ENCODE data around the gene MBTD1. TPM values are rescaled to one million over a fixed set of nuclear protein-coding genes. Genes with fewer than 3 reads are reported as not detected.

The MBTD1 gene
- total and polyA plus RNA-seq, 10 of the 15 experiments (the other 5 are each of a cell fraction or from before 2014, with no cell fraction given): 1.3 to 16.7 (median 9.5) TPM

DNA sequence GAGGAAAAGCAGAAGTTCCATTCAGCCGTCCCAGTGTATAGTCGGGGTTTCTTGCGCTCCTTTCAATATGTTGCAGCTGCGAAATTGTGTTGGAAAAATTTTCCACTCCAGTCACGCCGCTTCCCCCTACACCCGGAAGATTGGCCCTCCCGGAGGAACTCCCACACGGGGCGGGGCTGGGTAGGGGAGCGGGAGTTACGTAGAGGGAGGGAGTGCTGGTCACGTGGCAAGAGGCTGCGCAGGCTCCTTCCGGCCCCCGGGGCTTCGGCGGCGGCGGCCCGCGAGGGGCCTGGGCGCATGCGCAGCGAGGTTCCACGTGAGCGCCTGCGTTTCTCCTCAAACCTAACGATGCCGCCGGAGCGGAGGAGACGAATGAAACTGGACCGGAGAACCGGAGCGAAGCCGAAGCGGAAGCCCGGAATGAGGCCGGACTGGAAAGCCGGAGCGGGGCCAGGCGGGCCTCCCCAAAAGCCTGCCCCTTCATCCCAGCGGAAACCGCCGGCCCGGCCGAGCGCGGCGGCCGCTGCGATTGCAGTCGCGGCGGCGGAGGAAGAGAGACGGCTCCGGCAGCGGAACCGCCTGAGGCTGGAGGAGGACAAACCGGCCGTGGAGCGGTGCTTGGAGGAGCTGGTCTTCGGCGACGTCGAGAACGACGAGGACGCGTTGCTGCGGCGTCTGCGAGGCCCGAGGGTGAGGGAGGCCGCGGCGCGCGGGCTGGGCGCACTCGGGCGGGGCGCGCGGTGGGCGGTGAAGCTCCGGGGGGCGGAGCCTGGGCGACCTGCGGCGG lies 581 bp upstream of the MBTD1 start, which contains the start of gene UTP18 (continued):
- TF ChIP-seq, protein P1, sequence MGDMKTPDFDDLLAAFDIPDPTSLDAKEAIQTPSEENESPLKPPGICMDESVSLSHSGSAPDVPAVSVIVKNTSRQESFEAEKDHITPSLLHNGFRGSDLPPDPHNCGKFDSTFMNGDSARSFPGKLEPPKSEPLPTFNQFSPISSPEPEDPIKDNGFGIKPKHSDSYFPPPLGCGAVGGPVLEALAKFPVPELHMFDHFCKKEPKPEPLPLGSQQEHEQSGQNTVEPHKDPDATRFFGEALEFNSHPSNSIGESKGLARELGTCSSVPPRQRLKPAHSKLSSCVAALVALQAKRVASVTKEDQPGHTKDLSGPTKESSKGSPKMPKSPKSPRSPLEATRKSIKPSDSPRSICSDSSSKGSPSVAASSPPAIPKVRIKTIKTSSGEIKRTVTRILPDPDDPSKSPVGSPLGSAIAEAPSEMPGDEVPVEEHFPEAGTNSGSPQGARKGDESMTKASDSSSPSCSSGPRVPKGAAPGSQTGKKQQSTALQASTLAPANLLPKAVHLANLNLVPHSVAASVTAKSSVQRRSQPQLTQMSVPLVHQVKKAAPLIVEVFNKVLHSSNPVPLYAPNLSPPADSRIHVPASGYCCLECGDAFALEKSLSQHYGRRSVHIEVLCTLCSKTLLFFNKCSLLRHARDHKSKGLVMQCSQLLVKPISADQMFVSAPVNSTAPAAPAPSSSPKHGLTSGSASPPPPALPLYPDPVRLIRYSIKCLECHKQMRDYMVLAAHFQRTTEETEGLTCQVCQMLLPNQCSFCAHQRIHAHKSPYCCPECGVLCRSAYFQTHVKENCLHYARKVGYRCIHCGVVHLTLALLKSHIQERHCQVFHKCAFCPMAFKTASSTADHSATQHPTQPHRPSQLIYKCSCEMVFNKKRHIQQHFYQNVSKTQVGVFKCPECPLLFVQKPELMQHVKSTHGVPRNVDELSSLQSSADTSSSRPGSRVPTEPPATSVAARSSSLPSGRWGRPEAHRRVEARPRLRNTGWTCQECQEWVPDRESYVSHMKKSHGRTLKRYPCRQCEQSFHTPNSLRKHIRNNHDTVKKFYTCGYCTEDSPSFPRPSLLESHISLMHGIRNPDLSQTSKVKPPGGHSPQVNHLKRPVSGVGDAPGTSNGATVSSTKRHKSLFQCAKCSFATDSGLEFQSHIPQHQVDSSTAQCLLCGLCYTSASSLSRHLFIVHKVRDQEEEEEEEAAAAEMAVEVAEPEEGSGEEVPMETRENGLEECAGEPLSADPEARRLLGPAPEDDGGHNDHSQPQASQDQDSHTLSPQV (IDR thresholded peaks at IDR 0.05): no peak
- no peak for TF ChIP-seq EP300 (IDR thresholded peaks at IDR 0.05; ENCODE audit: borderline replicate concordance in 1 of 2, control insufficient read depth in 1 of 2, low read depth in 2 of 2, low read length in 2 of 2)
- TF ChIP-seq ZNF274 (IDR thresholded peaks at IDR 0.05; ENCODE audit: insufficient read depth, insufficient read length): no peak
- TF ChIP-seq, protein P2, sequence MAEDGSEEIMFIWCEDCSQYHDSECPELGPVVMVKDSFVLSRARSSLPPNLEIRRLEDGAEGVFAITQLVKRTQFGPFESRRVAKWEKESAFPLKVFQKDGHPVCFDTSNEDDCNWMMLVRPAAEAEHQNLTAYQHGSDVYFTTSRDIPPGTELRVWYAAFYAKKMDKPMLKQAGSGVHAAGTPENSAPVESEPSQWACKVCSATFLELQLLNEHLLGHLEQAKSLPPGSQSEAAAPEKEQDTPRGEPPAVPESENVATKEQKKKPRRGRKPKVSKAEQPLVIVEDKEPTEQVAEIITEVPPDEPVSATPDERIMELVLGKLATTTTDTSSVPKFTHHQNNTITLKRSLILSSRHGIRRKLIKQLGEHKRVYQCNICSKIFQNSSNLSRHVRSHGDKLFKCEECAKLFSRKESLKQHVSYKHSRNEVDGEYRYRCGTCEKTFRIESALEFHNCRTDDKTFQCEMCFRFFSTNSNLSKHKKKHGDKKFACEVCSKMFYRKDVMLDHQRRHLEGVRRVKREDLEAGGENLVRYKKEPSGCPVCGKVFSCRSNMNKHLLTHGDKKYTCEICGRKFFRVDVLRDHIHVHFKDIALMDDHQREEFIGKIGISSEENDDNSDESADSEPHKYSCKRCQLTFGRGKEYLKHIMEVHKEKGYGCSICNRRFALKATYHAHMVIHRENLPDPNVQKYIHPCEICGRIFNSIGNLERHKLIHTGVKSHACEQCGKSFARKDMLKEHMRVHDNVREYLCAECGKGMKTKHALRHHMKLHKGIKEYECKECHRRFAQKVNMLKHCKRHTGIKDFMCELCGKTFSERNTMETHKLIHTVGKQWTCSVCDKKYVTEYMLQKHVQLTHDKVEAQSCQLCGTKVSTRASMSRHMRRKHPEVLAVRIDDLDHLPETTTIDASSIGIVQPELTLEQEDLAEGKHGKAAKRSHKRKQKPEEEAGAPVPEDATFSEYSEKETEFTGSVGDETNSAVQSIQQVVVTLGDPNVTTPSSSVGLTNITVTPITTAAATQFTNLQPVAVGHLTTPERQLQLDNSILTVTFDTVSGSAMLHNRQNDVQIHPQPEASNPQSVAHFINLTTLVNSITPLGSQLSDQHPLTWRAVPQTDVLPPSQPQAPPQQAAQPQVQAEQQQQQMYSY (CRISPR knock-in tag; IDR thresholded peaks at IDR 0.05): no peak
- peak; percentile 97 for TF ChIP-seq LARP7 (IDR thresholded peaks at IDR 0.05)
- TF ChIP-seq, protein P3, sequence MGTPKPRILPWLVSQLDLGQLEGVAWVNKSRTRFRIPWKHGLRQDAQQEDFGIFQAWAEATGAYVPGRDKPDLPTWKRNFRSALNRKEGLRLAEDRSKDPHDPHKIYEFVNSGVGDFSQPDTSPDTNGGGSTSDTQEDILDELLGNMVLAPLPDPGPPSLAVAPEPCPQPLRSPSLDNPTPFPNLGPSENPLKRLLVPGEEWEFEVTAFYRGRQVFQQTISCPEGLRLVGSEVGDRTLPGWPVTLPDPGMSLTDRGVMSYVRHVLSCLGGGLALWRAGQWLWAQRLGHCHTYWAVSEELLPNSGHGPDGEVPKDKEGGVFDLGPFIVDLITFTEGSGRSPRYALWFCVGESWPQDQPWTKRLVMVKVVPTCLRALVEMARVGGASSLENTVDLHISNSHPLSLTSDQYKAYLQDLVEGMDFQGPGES (IDR thresholded peaks at IDR 0.05): no peak
- no peak for TF ChIP-seq TBL1XR1 (IDR thresholded peaks at IDR 0.05; ENCODE audit: low read depth, low read length)
- TF ChIP-seq, protein P4, sequence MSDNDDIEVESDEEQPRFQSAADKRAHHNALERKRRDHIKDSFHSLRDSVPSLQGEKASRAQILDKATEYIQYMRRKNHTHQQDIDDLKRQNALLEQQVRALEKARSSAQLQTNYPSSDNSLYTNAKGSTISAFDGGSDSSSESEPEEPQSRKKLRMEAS (IDR thresholded peaks at IDR 0.05; ENCODE audit: low read depth, low read length): peak; percentile 93
- TF ChIP-seq, protein P5, sequence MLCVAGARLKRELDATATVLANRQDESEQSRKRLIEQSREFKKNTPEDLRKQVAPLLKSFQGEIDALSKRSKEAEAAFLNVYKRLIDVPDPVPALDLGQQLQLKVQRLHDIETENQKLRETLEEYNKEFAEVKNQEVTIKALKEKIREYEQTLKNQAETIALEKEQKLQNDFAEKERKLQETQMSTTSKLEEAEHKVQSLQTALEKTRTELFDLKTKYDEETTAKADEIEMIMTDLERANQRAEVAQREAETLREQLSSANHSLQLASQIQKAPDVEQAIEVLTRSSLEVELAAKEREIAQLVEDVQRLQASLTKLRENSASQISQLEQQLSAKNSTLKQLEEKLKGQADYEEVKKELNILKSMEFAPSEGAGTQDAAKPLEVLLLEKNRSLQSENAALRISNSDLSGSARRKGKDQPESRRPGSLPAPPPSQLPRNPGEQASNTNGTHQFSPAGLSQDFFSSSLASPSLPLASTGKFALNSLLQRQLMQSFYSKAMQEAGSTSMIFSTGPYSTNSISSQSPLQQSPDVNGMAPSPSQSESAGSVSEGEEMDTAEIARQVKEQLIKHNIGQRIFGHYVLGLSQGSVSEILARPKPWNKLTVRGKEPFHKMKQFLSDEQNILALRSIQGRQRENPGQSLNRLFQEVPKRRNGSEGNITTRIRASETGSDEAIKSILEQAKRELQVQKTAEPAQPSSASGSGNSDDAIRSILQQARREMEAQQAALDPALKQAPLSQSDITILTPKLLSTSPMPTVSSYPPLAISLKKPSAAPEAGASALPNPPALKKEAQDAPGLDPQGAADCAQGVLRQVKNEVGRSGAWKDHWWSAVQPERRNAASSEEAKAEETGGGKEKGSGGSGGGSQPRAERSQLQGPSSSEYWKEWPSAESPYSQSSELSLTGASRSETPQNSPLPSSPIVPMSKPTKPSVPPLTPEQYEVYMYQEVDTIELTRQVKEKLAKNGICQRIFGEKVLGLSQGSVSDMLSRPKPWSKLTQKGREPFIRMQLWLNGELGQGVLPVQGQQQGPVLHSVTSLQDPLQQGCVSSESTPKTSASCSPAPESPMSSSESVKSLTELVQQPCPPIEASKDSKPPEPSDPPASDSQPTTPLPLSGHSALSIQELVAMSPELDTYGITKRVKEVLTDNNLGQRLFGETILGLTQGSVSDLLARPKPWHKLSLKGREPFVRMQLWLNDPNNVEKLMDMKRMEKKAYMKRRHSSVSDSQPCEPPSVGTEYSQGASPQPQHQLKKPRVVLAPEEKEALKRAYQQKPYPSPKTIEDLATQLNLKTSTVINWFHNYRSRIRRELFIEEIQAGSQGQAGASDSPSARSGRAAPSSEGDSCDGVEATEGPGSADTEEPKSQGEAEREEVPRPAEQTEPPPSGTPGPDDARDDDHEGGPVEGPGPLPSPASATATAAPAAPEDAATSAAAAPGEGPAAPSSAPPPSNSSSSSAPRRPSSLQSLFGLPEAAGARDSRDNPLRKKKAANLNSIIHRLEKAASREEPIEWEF (IDR thresholded peaks at IDR 0.05; ENCODE audit: insufficient replicate concordance, low read depth, low read length): no peak

Measured in GM12878 (cell line).